Kasumi-1 (cell line): ENCODE measurements around the gene MS4A15.
A peak's percentile ranks its signal among the peaks of the same experiment; 100 is the strongest.
"Not testable (repeated sequence)": the region's sequence is repeated elsewhere in the genome, so short reads cannot be mapped to it uniquely, and the experiment has no call there.

Source experiments
- DNase-seq, 2 experiments: peaks; one replicate each; lab custom pipeline; 2025; lab: John Stamatoyannopoulos, UW

Gene MS4A15

GRCh38 chr11:60809249-60809648, 52.6 kb downstream of the MS4A15 start:
- DNase-seq, result peak; percentile 6 to 9

GRCh38 chr11:60809691-60810090, 53.0 kb downstream of the MS4A15 start:
- no peak for DNase-seq

GRCh38 chr11:60810151-60810550, 53.5 kb downstream of the MS4A15 start:
- no peak for DNase-seq

- no peak for DNase-seq
Observed at GRCh38 chr11:60810569-60810968, 53.9 kb downstream of the MS4A15 start.

- peak; percentile 16 to 33 for DNase-seq
Observed at GRCh38 chr11:60813324-60813723, 56.7 kb downstream of the MS4A15 start.

GRCh38 chr11:60814112-60814511, 57.4 kb downstream of the MS4A15 start:
- no peak for DNase-seq

GRCh38 chr11:60816590-60817157, 60.0 kb downstream of the MS4A15 start:
- DNase-seq, result no peak

GRCh38 chr11:60818057-60818456, 61.4 kb downstream of the MS4A15 start:
- no peak for DNase-seq

- DNase-seq, result no peak
Observed at GRCh38 chr11:60821827-60822599, 65.3 kb downstream of the MS4A15 start.

- not testable (repeated sequence) for DNase-seq
Observed at GRCh38 chr11:60823745-60824306, 67.2 kb downstream of the MS4A15 start.

GRCh38 chr11:60825118-60825517, 68.5 kb downstream of the MS4A15 start:
- DNase-seq, result no peak

- no peak for DNase-seq
Observed at GRCh38 chr11:60825790-60826189, 69.1 kb downstream of the MS4A15 start.
